ENCODE data around the gene GULP1. TPM values are rescaled to one million over a fixed set of nuclear protein-coding genes. Genes with fewer than 3 reads are reported as not detected.

Gene GULP1
- total and polyA plus RNA-seq, 7 donors = 3.5 to 56.1 (median 50.9) TPM

- peaks cover 0 to 1% (median 0%) of the 10 kb centered on the region in 4 donors for H3K9me3 ChIP-seq
- no peak overlapping the region for H3K27ac ChIP-seq
- 77 to 82% methylated on average over 1 of the region's 1 CpG for WGBS, 2 donors
- intact Hi-C loops (cut with DNase I) = no loop called here
- H3K4me1 ChIP-seq = no peaks in the 10 kb centered on the region
- H3K36me3 ChIP-seq = no peaks in the 10 kb centered on the region
- no peaks in the 10 kb centered on the region for H3K27me3 ChIP-seq
- TF ChIP-seq CTCF (IDR thresholded peaks at IDR 0.05) (no peak), POLR2AphosphoS5 (IDR thresholded peaks at IDR 0.05) (no peak), POLR2A (IDR thresholded peaks at IDR 0.05) (no peak), EP300 (IDR thresholded peaks at IDR 0.05) (no peak)
- no peak for DNase-seq
- no peak overlapping the region for H3K4me3 ChIP-seq
Measured at GRCh38 chr2:188251034-188251433, 40.6 kb upstream of the GULP1 start.

- intact Hi-C loops (cut with DNase I) = no loop called here
- no peaks in the 10 kb centered on the region for H3K27me3 ChIP-seq
- no peak for DNase-seq
Measured at GRCh38 chr2:188256420-188256819, 35.3 kb upstream of the GULP1 start.

GRCh38 chr2:188265315-188265714, 26.4 kb upstream of the GULP1 start:
- WGBS, 2 donors = 33 to 89% methylated on average over 2 of the region's 2 CpGs
- no peak for TF ChIP-seq EP300 (IDR thresholded peaks at IDR 0.05)
- TF ChIP-seq POLR2A (IDR thresholded peaks at IDR 0.05) = no peak
- no peak for TF ChIP-seq POLR2AphosphoS5 (IDR thresholded peaks at IDR 0.05)
- TF ChIP-seq CTCF (IDR thresholded peaks at IDR 0.05) = no peak
- no peaks in the 10 kb centered on the region for H3K4me1 ChIP-seq
- H3K27ac ChIP-seq = no peak overlapping the region
- DNase-seq = no peak
- H3K4me3 ChIP-seq = no peak overlapping the region
- no peaks in the 10 kb centered on the region for H3K9me3 ChIP-seq
- no peaks in the 10 kb centered on the region for H3K27me3 ChIP-seq
- no peaks in the 10 kb centered on the region for H3K36me3 ChIP-seq
- intact Hi-C loops (cut with DNase I) = no loop called here

More at GRCh38 chr2:188256420-188256819, 35.3 kb upstream of the GULP1 start:
- no peak for TF ChIP-seq CTCF (IDR thresholded peaks at IDR 0.05)
- TF ChIP-seq EP300 (IDR thresholded peaks at IDR 0.05) = no peak
- no peak for TF ChIP-seq POLR2AphosphoS5 (IDR thresholded peaks at IDR 0.05)
- Histone ChIP-seq H3K9me3 (no peaks in the 10 kb centered on the region), H3K4me1 (no peaks in the 10 kb centered on the region), H3K36me3 (no peaks in the 10 kb centered on the region), H3K4me3 (no peak overlapping the region), H3K27ac (no peak overlapping the region)

GRCh38 chr2:188267776-188268175, 23.9 kb upstream of the GULP1 start:
- no peaks in the 10 kb centered on the region for H3K36me3 ChIP-seq
- WGBS, 2 donors = 78 to 89% methylated on average over 2 of the region's 2 CpGs
- TF ChIP-seq POLR2AphosphoS5 (IDR thresholded peaks at IDR 0.05) (no peak), EP300 (IDR thresholded peaks at IDR 0.05) (no peak), CTCF (IDR thresholded peaks at IDR 0.05) (no peak), POLR2A (IDR thresholded peaks at IDR 0.05) (no peak)
- no peaks in the 10 kb centered on the region for H3K9me3 ChIP-seq
- DNase-seq = no peak
- no peaks in the 10 kb centered on the region for H3K4me1 ChIP-seq
- H3K27me3 ChIP-seq = no peaks in the 10 kb centered on the region
- intact Hi-C loops (cut with DNase I) = no loop called here
- H3K27ac ChIP-seq = no peak overlapping the region
- H3K4me3 ChIP-seq = no peak overlapping the region

- H3K4me3 ChIP-seq = no peak overlapping the region
- no peaks in the 10 kb centered on the region for H3K27me3 ChIP-seq
- no peak for TF ChIP-seq CTCF (IDR thresholded peaks at IDR 0.05)
- no peak for TF ChIP-seq EP300 (IDR thresholded peaks at IDR 0.05)
- no peak for TF ChIP-seq POLR2AphosphoS5 (IDR thresholded peaks at IDR 0.05)
- TF ChIP-seq POLR2A (IDR thresholded peaks at IDR 0.05) = no peak
- intact Hi-C loops (cut with DNase I) = no loop called here
- H3K36me3 ChIP-seq = no peaks in the 10 kb centered on the region
- H3K27ac ChIP-seq = no peak overlapping the region
- WGBS, 2 donors = 80 to 85% methylated on average over 2 of the region's 2 CpGs
- no peaks in the 10 kb centered on the region for H3K9me3 ChIP-seq
- no peaks in the 10 kb centered on the region for H3K4me1 ChIP-seq
- DNase-seq = no peak
Measured at GRCh38 chr2:188269004-188269403, 22.7 kb upstream of the GULP1 start.
